ENCODE results near the gene MCRIP1.
A peak's percentile ranks its signal among the peaks of the same experiment; 100 is the strongest.

MCRIP1 gene

GRCh38 chr17:81808778-81809555, 24.1 kb downstream of the MCRIP1 start:
- H3K36me3 Mint-ChIP-seq: no peaks in the 10 kb centered on the region
- H3K9me3 Mint-ChIP-seq (ENCODE audit: low read depth): no peaks in the 10 kb centered on the region
- H3K4me3 Mint-ChIP-seq: no peak overlapping the region
- no peak overlapping the region for H3K27ac Mint-ChIP-seq
- H3K27me3 Mint-ChIP-seq: peaks cover 7% of the 10 kb centered on the region
- no peaks in the 10 kb centered on the region for H3K4me1 Mint-ChIP-seq (ENCODE audit: low read depth)

- Mint-ChIP-seq H3K36me3 (no peaks in the 10 kb centered on the region), H3K27me3 (peaks cover 10% of the 10 kb centered on the region), H3K4me3 (no peak overlapping the region), H3K9me3 (ENCODE audit: low read depth) (no peaks in the 10 kb centered on the region), H3K27ac (no peak overlapping the region), H3K4me1 (ENCODE audit: low read depth) (peaks cover 4% of the 10 kb centered on the region)
Observed at GRCh38 chr17:81807839-81808238, 25.3 kb downstream of the MCRIP1 start.

- Mint-ChIP-seq H3K9me3 (ENCODE audit: low read depth) (no peaks in the 10 kb centered on the region), H3K4me1 (ENCODE audit: low read depth) (peaks cover 9% of the 10 kb centered on the region), H3K27ac (no peak overlapping the region)
Observed at GRCh38 chr17:81807210-81807719, 25.8 kb downstream of the MCRIP1 start.

GRCh38 chr17:81806461-81807209, 26.5 kb downstream of the MCRIP1 start:
- peaks cover 9% of the 10 kb centered on the region for H3K4me1 Mint-ChIP-seq (ENCODE audit: low read depth)
- no peak overlapping the region for H3K4me3 Mint-ChIP-seq
- H3K36me3 Mint-ChIP-seq: no peaks in the 10 kb centered on the region
- no peaks in the 10 kb centered on the region for H3K9me3 Mint-ChIP-seq (ENCODE audit: low read depth)
- peaks cover 19% of the 10 kb centered on the region for H3K27me3 Mint-ChIP-seq
- no peak overlapping the region for H3K27ac Mint-ChIP-seq

More at GRCh38 chr17:81807210-81807719, 25.8 kb downstream of the MCRIP1 start:
- peaks cover 15% of the 10 kb centered on the region for H3K27me3 Mint-ChIP-seq
- no peaks in the 10 kb centered on the region for H3K36me3 Mint-ChIP-seq
- no peak overlapping the region for H3K4me3 Mint-ChIP-seq

- H3K36me3 Mint-ChIP-seq: no peaks in the 10 kb centered on the region
- H3K27me3 Mint-ChIP-seq: peaks cover 21% of the 10 kb centered on the region
- no peak overlapping the region for H3K27ac Mint-ChIP-seq
- no peak overlapping the region for H3K4me3 Mint-ChIP-seq
- no peaks in the 10 kb centered on the region for H3K9me3 Mint-ChIP-seq (ENCODE audit: low read depth)
- peaks cover 9% of the 10 kb centered on the region for H3K4me1 Mint-ChIP-seq (ENCODE audit: low read depth)
Observed at GRCh38 chr17:81805707-81806460, 27.2 kb downstream of the MCRIP1 start.

- peak overlapping the region; percentile 27 for H3K4me3 Mint-ChIP-seq
- H3K27me3 Mint-ChIP-seq: peaks cover 18% of the 10 kb centered on the region
- H3K9me3 Mint-ChIP-seq (ENCODE audit: low read depth): no peaks in the 10 kb centered on the region
- peaks cover 9% of the 10 kb centered on the region for H3K4me1 Mint-ChIP-seq (ENCODE audit: low read depth)
- H3K27ac Mint-ChIP-seq: no peak overlapping the region
- no peaks in the 10 kb centered on the region for H3K36me3 Mint-ChIP-seq
Observed at GRCh38 chr17:81804559-81805399, 28.3 kb downstream of the MCRIP1 start.

- Mint-ChIP-seq H3K27me3 (peaks cover 14% of the 10 kb centered on the region), H3K4me1 (ENCODE audit: low read depth) (peaks cover 9% of the 10 kb centered on the region), H3K27ac (no peak within 1 kb of the TSS), H3K9me3 (ENCODE audit: low read depth) (no peaks in the 10 kb centered on the region), H3K4me3 (peak within 1 kb of the TSS; percentile 51), H3K36me3 (no peaks in the 10 kb centered on the region)
Observed at GRCh38 chr17:81803728-81804558, 29.1 kb downstream of the MCRIP1 start, which contains the start of gene GCGR. Gene GCGR, plus strand, starts transcription at chr17:81804150. Its CDS starts 4,869 bp downstream, at chr17:81809019.

GRCh38 chr17:81802856-81803643, 30.0 kb downstream of the MCRIP1 start:
- H3K4me1 Mint-ChIP-seq (ENCODE audit: low read depth): peaks cover 9% of the 10 kb centered on the region
- H3K36me3 Mint-ChIP-seq: no peaks in the 10 kb centered on the region
- no peak overlapping the region for H3K27ac Mint-ChIP-seq
- peaks cover 14% of the 10 kb centered on the region for H3K27me3 Mint-ChIP-seq
- no peaks in the 10 kb centered on the region for H3K9me3 Mint-ChIP-seq (ENCODE audit: low read depth)
- H3K4me3 Mint-ChIP-seq: peak overlapping the region; percentile 51

GRCh38 chr17:81802048-81802758, 30.9 kb downstream of the MCRIP1 start:
- H3K4me3 Mint-ChIP-seq: no peak overlapping the region
- H3K36me3 Mint-ChIP-seq: no peaks in the 10 kb centered on the region
- H3K9me3 Mint-ChIP-seq (ENCODE audit: low read depth): no peaks in the 10 kb centered on the region
- H3K27ac Mint-ChIP-seq: no peak overlapping the region
- H3K4me1 Mint-ChIP-seq (ENCODE audit: low read depth): peaks cover 9% of the 10 kb centered on the region
- peaks cover 14% of the 10 kb centered on the region for H3K27me3 Mint-ChIP-seq

GRCh38 chr17:81801327-81801726, 31.8 kb downstream of the MCRIP1 start:
- Mint-ChIP-seq H3K4me1 (ENCODE audit: low read depth) (peaks cover 9% of the 10 kb centered on the region), H3K27ac (no peak overlapping the region), H3K4me3 (no peak overlapping the region)

GRCh38 chr17:81794509-81794908, 38.6 kb downstream of the MCRIP1 start:
- H3K36me3 Mint-ChIP-seq: no peaks in the 10 kb centered on the region
- H3K27me3 Mint-ChIP-seq: no peaks in the 10 kb centered on the region
- H3K9me3 Mint-ChIP-seq (ENCODE audit: low read depth): no peaks in the 10 kb centered on the region
- no peak overlapping the region for H3K4me3 Mint-ChIP-seq
- no peaks in the 10 kb centered on the region for H3K4me1 Mint-ChIP-seq (ENCODE audit: low read depth)
- H3K27ac Mint-ChIP-seq: no peak overlapping the region

More at GRCh38 chr17:81801327-81801726, 31.8 kb downstream of the MCRIP1 start:
- Mint-ChIP-seq H3K9me3 (ENCODE audit: low read depth) (no peaks in the 10 kb centered on the region), H3K27me3 (peaks cover 14% of the 10 kb centered on the region), H3K36me3 (no peaks in the 10 kb centered on the region)

GRCh38 chr17:81794074-81794476, 39.0 kb downstream of the MCRIP1 start:
- H3K4me1 Mint-ChIP-seq (ENCODE audit: low read depth): no peaks in the 10 kb centered on the region
- H3K9me3 Mint-ChIP-seq (ENCODE audit: low read depth): no peaks in the 10 kb centered on the region
- H3K4me3 Mint-ChIP-seq: no peak overlapping the region
- no peaks in the 10 kb centered on the region for H3K27me3 Mint-ChIP-seq
- H3K27ac Mint-ChIP-seq: no peak overlapping the region
- no peaks in the 10 kb centered on the region for H3K36me3 Mint-ChIP-seq
